SK-N-SH treated with all-trans-retinoic acid at 6 μM for 48 hours (cell line): Measurements from ENCODE around the gene SORCS2.

Experiments
- ATAC-seq: fragments of 200-7000 bp; cut with Tn5 transposase; 3 replicates; pipeline ENCODE4 v1.9.1; 2020; ENCODE audit warnings: mild to moderate bottlenecking, moderate library complexity
- ARNTL ChIP-seq: fragments of 450-650 bp; formaldehyde crosslinking; IDR thresholded peaks from 2 replicates; pipeline ENCODE4 v1.5.0; 2020; ENCODE audit warnings: low read depth, mild to moderate bottlenecking, moderate library complexity, borderline replicate concordance
- BACH2 ChIP-seq: fragments of 250-450 bp; sonication (Bioruptor Pico); IDR thresholded peaks from 2 replicates; pipeline ENCODE4 v1.9.0; 2021; ENCODE audit warnings: mild to moderate bottlenecking, borderline replicate concordance
- CREB5 ChIP-seq: fragments of 250-450 bp; sonication (Bioruptor Pico); IDR thresholded peaks from 2 replicates; pipeline ENCODE4 v1.5.1; 2020; ENCODE audit warnings: low read depth, mild to moderate bottlenecking, moderate library complexity
- CSDC2 ChIP-seq: fragments of 250-450 bp; sonication (Bioruptor Pico); IDR thresholded peaks from 2 replicates; pipeline ENCODE4 v1.5.0; 2020; ENCODE audit warnings: mild to moderate bottlenecking, moderate library complexity
- CSRNP3 ChIP-seq: fragments of 250-450 bp; sonication (Bioruptor Pico); IDR thresholded peaks from 2 replicates; pipeline ENCODE4 v1.5.1; 2021; ENCODE audit warnings: mild to moderate bottlenecking, moderate library complexity
- ESRRG ChIP-seq: fragments of 250-450 bp; sonication (Bioruptor Pico); IDR thresholded peaks from 2 replicates; pipeline ENCODE4 v1.6.1; 2021; ENCODE audit warnings: mild to moderate bottlenecking
- GLIS3 ChIP-seq: fragments of 250-450 bp; sonication (Bioruptor Pico); IDR thresholded peaks from 2 replicates; pipeline ENCODE4 v1.5.0; 2020; ENCODE audit warnings: mild to moderate bottlenecking, moderate library complexity
- ISL1 ChIP-seq: fragments of 250-450 bp; sonication (Bioruptor Pico); IDR thresholded peaks from 2 replicates; pipeline ENCODE4 v2.1.2; 2022; ENCODE audit warnings: mild to moderate bottlenecking, moderate library complexity
- OSR1 ChIP-seq: fragments of 250-450 bp; sonication (Bioruptor Pico); IDR thresholded peaks from 2 replicates; pipeline ENCODE4 v1.8.0; 2022; ENCODE audit warnings: moderate library complexity, mild to moderate bottlenecking, inconsistent platforms
- POU6F1 ChIP-seq: fragments of 250-450 bp; sonication (Bioruptor Pico); IDR thresholded peaks from 2 replicates; pipeline ENCODE4 v1.8.0; 2021; ENCODE audit warnings: low read depth, mild to moderate bottlenecking, moderate library complexity, borderline replicate concordance
- PPARA ChIP-seq: fragments of 250-450 bp; sonication (Bioruptor Pico); IDR thresholded peaks from 2 replicates; pipeline ENCODE4 v1.5.0; 2020; ENCODE audit warnings: mild to moderate bottlenecking, borderline replicate concordance
- RARB ChIP-seq: fragments of 250-450 bp; sonication (Bioruptor Pico); IDR thresholded peaks from 2 replicates; pipeline ENCODE4 v1.8.0; 2021; ENCODE audit warnings: mild to moderate bottlenecking, moderate library complexity
- SNAI2 ChIP-seq: fragments of 250-450 bp; sonication (Bioruptor Pico); IDR thresholded peaks from 2 replicates; pipeline ENCODE4 v1.5.0; 2020; ENCODE audit warnings: mild to moderate bottlenecking, moderate library complexity
- TCF4 ChIP-seq: fragments of 250-450 bp; sonication (Bioruptor Pico); IDR thresholded peaks from 2 replicates; pipeline ENCODE4 v1.8.0; 2021; ENCODE audit warnings: mild to moderate bottlenecking, moderate library complexity, borderline replicate concordance
- TOX ChIP-seq: fragments of 250-450 bp; sonication (Bioruptor Pico); IDR thresholded peaks from 2 replicates; pipeline ENCODE4 v1.8.0; 2021; ENCODE audit warnings: mild to moderate bottlenecking, moderate library complexity, borderline replicate concordance
- TSHZ2 ChIP-seq: fragments of 250-450 bp; sonication (Bioruptor Pico); IDR thresholded peaks from 2 replicates; pipeline ENCODE4 v1.5.0; 2020; ENCODE audit warnings: mild to moderate bottlenecking, moderate library complexity
- ZC3H10 ChIP-seq: fragments of 250-450 bp; sonication (Bioruptor Pico); IDR thresholded peaks from 2 replicates; pipeline ENCODE4 v1.5.1; 2021; ENCODE audit warnings: mild to moderate bottlenecking, moderate library complexity
- ZFP3 ChIP-seq: fragments of 250-450 bp; sonication (Bioruptor Pico); IDR thresholded peaks from 2 replicates; pipeline ENCODE4 v1.5.0; 2020; ENCODE audit warnings: mild to moderate bottlenecking, moderate library complexity
- ZFP30 ChIP-seq: fragments of 450-650 bp; formaldehyde crosslinking; IDR thresholded peaks from 2 replicates; pipeline ENCODE4 v1.5.0; 2022; ENCODE audit warnings: mild to moderate bottlenecking, moderate library complexity
- ZNF565 ChIP-seq: fragments of 450-650 bp; formaldehyde crosslinking; conservative IDR thresholded peaks from 2 replicates; pipeline ENCODE4 v1.5.0; 2020; ENCODE audit warnings: low read depth, mild to moderate bottlenecking, moderate library complexity
- ZNF70 ChIP-seq: fragments of 450-650 bp; formaldehyde crosslinking; IDR thresholded peaks from 2 replicates; pipeline ENCODE4 v1.5.0; 2020; ENCODE audit warnings: mild to moderate bottlenecking, moderate library complexity
- ZNF8 ChIP-seq: fragments of 450-650 bp; formaldehyde crosslinking; IDR thresholded peaks from 2 replicates; pipeline ENCODE4 v1.5.0; 2020; ENCODE audit warnings: mild to moderate bottlenecking, moderate library complexity

Gene SORCS2

DNA sequence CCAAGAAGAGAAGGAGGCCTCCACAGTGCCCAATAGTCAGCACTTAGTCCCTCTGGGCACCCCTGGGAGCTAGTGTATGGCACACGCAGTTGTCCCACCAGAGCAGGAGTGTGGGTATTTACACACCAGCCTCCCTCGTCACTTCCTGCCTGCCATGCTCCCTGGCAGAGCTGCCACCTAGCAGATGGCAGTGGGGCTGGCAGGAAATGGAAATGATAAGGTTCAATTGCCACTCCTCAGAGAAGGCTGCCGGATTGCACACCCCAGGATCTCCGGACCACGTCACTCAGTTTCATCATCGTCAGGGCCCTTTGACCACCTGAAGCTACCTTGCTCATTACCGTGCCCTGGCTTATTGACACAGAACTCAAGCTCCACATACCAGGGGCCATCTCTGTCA, 415.7 kb downstream of the SORCS2 start:
- no peak for ATAC-seq
- TF ChIP-seq BACH2 (CRISPR knock-in tag), result no peak
- no peak for TF ChIP-seq ISL1 (CRISPR knock-in tag)
- TF ChIP-seq ZNF8, result no peak
- no peak for TF ChIP-seq OSR1 (CRISPR knock-in tag)
- TF ChIP-seq POU6F1, result no peak
- TF ChIP-seq TCF4 (CRISPR knock-in tag), result no peak
- no peak for TF ChIP-seq CSDC2
- no peak for TF ChIP-seq ESRRG
- no peak for TF ChIP-seq ZC3H10 (CRISPR knock-in tag)

GRCh38 chr4:7609316-7609715, 417.0 kb downstream of the SORCS2 start:
- no peak for TF ChIP-seq POU6F1
- no peak for TF ChIP-seq RARB (CRISPR knock-in tag)
- no peak for TF ChIP-seq CREB5
- no peak for TF ChIP-seq ZFP30 (CRISPR knock-in tag)
- TF ChIP-seq ZNF8, result no peak
- no peak for TF ChIP-seq ZC3H10 (CRISPR knock-in tag)
- no peak for TF ChIP-seq CSDC2
- no peak for TF ChIP-seq TOX (CRISPR knock-in tag)
- no peak for TF ChIP-seq PPARA (CRISPR knock-in tag)
- TF ChIP-seq GLIS3 (CRISPR knock-in tag), result no peak
- no peak for TF ChIP-seq CSRNP3 (CRISPR knock-in tag)
- TF ChIP-seq ESRRG, result no peak
- TF ChIP-seq, all 23 proteins: peak for 0
- no peak for ATAC-seq

GRCh38 chr4:7610022-7610670, 417.8 kb downstream of the SORCS2 start:
- TF ChIP-seq ARNTL (CRISPR knock-in tag) (no peak), TSHZ2 (CRISPR knock-in tag) (no peak), ZNF565 (CRISPR knock-in tag) (no peak), ZFP3 (CRISPR knock-in tag) (no peak), SNAI2 (CRISPR knock-in tag) (no peak), CREB5 (no peak), ZC3H10 (CRISPR knock-in tag) (no peak), ZNF70 (CRISPR knock-in tag) (no peak), BACH2 (CRISPR knock-in tag) (no peak), ISL1 (CRISPR knock-in tag) (no peak), ESRRG (no peak), OSR1 (CRISPR knock-in tag) (no peak)
- TF ChIP-seq, all 23 proteins: peak for 0
- no peak for ATAC-seq
